OCI-LY7 (cell line): ENCODE results near the gene ARHGAP24. TPM values are rescaled to one million over a fixed set of nuclear protein-coding genes. Genes with fewer than 3 reads are reported as not detected.

ENCODE experiments used
- BruUV-seq: library from RNA; stranded (reverse); fragments of 400-500 nt; replicated peaks from 2 replicates; lab custom pipeline; 2021; lab: Mats Ljungman, UMichigan
- CTCF ChIA-PET: fragments of 300-600 bp; sonication (Branson Sonifier 250); formaldehyde crosslinking; loops from one replicate; lab custom pipeline; 2022; ENCODE audit warnings: antibody characterized with exemption; ENCODE audit not compliant: unreplicated experiment; lab: Charles Lee
- POLR2A ChIA-PET: fragments of 300-600 bp; sonication (Branson Sonifier 250); formaldehyde crosslinking; loops from one replicate; lab custom pipeline; 2022; ENCODE audit warnings: antibody characterized with exemption; lab: Charles Lee
- DNase-seq: peaks from one replicate; pipeline ENCODE4 v3.0.0-alpha.2; 2015; ENCODE audit warnings: low spot score
- H2AFZ ChIP-seq: fragments of 200-600 bp; sonication (generic), shearing (Covaris generic); 2 replicates; pipeline ENCODE4 v1.6.1; 2014; ENCODE audit warnings: mild to moderate bottlenecking, antibody characterized with exemption, low read length, moderate library complexity
- H3K27ac ChIP-seq: fragments of 200-600 bp; sonication (generic); 2 replicates; pipeline ENCODE4 v1.5.1; 2014; ENCODE audit warnings: mixed run types, low read depth, mild to moderate bottlenecking, moderate library complexity, low read length, inconsistent platforms; ENCODE audit not compliant: poor library complexity, severe bottlenecking
- H3K36me3 ChIP-seq: fragments of 200-600 bp; sonication (generic); 2 replicates; pipeline ENCODE4 v1.6.1; 2014; ENCODE audit warnings: mild to moderate bottlenecking, antibody characterized with exemption, low read length, moderate library complexity, mixed read lengths; ENCODE audit not compliant: insufficient read depth
- H3K4me1 ChIP-seq: fragments of 200-600 bp; sonication (generic); 2 replicates; pipeline ENCODE4 v1.5.1; 2014; ENCODE audit warnings: mild to moderate bottlenecking, low read length; ENCODE audit not compliant: insufficient read depth, poor library complexity, severe bottlenecking
- H3K4me2 ChIP-seq: fragments of 200-600 bp; sonication (generic); 2 replicates; pipeline ENCODE4 v1.6.1; 2014; ENCODE audit warnings: mild to moderate bottlenecking, low read length
- H3K4me3 ChIP-seq: fragments of 200-600 bp; sonication (generic); 2 replicates; pipeline ENCODE4 v1.5.1; 2014; ENCODE audit warnings: mild to moderate bottlenecking, low read depth, low read length; ENCODE audit not compliant: poor library complexity, severe bottlenecking
- H3K79me2 ChIP-seq: fragments of 200-600 bp; sonication (generic); 2 replicates; pipeline ENCODE4 v1.6.1; 2016; ENCODE audit warnings: low read depth, mild to moderate bottlenecking, low read length, moderate library complexity, mixed read lengths; ENCODE audit not compliant: insufficient read depth
- H3K9me2 ChIP-seq: fragments of 200-600 bp; sonication (generic); 2 replicates; pipeline ENCODE4 v1.6.1; 2016; ENCODE audit warnings: mild to moderate bottlenecking, low read length, mixed read lengths; ENCODE audit not compliant: insufficient read depth
- H3K9me3 ChIP-seq: fragments of 200-600 bp; sonication (generic); 2 replicates; pipeline ENCODE4 v1.6.1; 2014; ENCODE audit warnings: mild to moderate bottlenecking, mixed run types, low read length, mixed read lengths
- H4K20me1 ChIP-seq: fragments of 200-600 bp; sonication (generic); 2 replicates; pipeline ENCODE4 v1.6.1; 2014; ENCODE audit warnings: mild to moderate bottlenecking, antibody characterized with exemption, low read length, moderate library complexity, mixed read lengths; ENCODE audit not compliant: insufficient read depth
- EZH2phosphoT487 ChIP-seq: fragments of 200-600 bp; sonication (generic); IDR thresholded peaks from 2 replicates; pipeline ENCODE4 v1.6.1; 2018; ENCODE audit warnings: low read depth, borderline replicate concordance, mild to moderate bottlenecking, mixed run types, antibody characterized with exemption, low read length, moderate library complexity, mixed read lengths
- intact Hi-C: fragments of 100-400 bp; cut with micrococcal nuclease; formaldehyde crosslinking; loops from one replicate; pipeline ENCODE4 v1.10.0; 2022; ENCODE audit not compliant: unreplicated experiment
- total RNA-seq, 2 experiments: library from RNA; depleted of rRNA in 1 of 2; stranded (reverse); fragments of >200 nt in 1 of 2; shearing (Covaris generic) in 1 of 2; gene quantifications; 2 replicates each; pipeline ENCODE4 v1.2.3, GENCODE V29; 2014 to 2022
- TF ChIP-seq, protein P1 (sequence below): fragments of 200-600 bp; sonication (generic); conservative IDR thresholded peaks from 2 replicates; pipeline ENCODE4 v1.5.1; 2014; ENCODE audit warnings: mild to moderate bottlenecking, antibody characterized with exemption, low read length, moderate library complexity, mixed read lengths

ARHGAP24 gene
- total RNA-seq, 2 experiments from 2014 or later, result 0.88 to 4.4 TPM

DNA sequence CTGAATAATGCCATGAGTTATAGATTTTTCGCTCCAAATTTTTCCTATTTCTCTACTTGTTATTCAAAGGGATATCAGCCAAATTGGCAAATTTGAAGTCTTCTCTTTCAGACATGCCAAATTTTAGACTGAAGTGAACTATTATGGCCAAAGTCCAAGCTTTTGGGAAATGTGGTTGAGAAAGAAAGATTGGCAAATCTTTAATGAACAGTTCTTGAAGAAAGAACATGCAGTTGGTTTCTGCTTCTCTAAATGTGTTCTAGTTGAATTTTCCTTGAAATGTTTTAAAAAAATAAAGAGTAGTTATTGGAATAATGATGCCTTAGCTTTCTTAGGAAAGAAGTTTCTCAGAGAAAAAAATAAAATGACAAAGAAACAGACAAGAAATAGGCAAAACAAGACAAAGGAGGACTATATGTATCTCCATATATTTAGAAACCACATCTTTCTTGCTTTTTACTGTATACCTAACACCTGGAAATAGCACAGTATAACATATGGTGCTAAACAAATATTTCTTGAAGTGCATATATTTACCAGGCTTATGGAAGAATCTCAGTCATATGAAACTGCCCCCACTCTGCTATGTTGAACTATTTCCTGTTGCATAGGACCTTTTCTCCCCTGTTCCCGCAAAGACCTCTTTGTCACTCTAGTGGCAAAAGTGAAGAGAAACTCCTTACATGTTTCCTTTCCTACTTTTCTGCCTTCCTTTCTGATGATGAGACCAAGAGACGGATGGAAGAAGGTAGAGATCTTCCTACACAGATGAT, 250.0 kb downstream of the ARHGAP24 start:
- peak; percentile 49 for DNase-seq
- BruUV-seq, result no TSS peak
- H3K27ac ChIP-seq, result peak overlapping the region; percentile 83
- intact Hi-C loops, result loop anchor here (1.0 kb wide), 1 partner anchor 23 kb away; no protein-coding TSS in a partner anchor
- H2AFZ ChIP-seq, result peak overlapping the region; percentile 90
- no peak for TF ChIP-seq EZH2phosphoT487
- TF ChIP-seq, protein P1, sequence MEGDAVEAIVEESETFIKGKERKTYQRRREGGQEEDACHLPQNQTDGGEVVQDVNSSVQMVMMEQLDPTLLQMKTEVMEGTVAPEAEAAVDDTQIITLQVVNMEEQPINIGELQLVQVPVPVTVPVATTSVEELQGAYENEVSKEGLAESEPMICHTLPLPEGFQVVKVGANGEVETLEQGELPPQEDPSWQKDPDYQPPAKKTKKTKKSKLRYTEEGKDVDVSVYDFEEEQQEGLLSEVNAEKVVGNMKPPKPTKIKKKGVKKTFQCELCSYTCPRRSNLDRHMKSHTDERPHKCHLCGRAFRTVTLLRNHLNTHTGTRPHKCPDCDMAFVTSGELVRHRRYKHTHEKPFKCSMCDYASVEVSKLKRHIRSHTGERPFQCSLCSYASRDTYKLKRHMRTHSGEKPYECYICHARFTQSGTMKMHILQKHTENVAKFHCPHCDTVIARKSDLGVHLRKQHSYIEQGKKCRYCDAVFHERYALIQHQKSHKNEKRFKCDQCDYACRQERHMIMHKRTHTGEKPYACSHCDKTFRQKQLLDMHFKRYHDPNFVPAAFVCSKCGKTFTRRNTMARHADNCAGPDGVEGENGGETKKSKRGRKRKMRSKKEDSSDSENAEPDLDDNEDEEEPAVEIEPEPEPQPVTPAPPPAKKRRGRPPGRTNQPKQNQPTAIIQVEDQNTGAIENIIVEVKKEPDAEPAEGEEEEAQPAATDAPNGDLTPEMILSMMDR, result no peak
- POLR2A ChIA-PET, result interaction anchor here (0.6 to 2.9 kb wide), 11 partner anchors 8 to 250 kb away, joined by 3 to 16 read pairs (median 5); partner anchors contain the start of gene ARHGAP24
- peak overlapping the region; percentile 39 for H3K4me3 ChIP-seq
- no peaks in the 10 kb centered on the region for H3K36me3 ChIP-seq
- H4K20me1 ChIP-seq, result no peaks in the 10 kb centered on the region
- H3K4me1 ChIP-seq, result peaks cover 24% of the 10 kb centered on the region
- no peaks in the 10 kb centered on the region for H3K9me2 ChIP-seq
- H3K9me3 ChIP-seq, result no peaks in the 10 kb centered on the region
- CTCF ChIA-PET, result no interaction called here
- peak overlapping the region; percentile 66 for H3K4me2 ChIP-seq
- no peaks in the 10 kb centered on the region for H3K79me2 ChIP-seq

DNA sequence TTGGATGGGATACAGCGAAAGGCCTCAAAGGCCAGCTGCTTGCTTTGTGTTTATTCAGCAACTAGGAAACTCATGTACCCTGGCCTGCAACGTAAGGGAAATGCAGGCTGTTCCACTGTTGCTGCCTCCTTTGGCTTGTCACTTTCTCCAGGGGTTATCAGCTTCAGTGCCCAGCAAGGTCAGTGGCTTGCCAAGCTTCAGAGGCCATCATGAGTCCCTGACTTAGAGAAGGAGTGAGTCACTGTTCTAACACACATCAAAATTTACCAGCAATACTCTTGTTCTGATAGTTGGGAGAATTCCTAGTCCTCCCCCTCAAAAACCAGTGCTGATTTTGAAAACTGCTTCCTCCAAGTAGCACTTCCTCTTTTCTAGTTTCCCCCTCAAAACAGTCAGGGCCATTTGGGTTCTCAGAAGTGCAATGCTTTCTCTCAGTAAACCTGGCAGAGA, 250.8 kb downstream of the ARHGAP24 start:
- Histone ChIP-seq H3K4me1 (peaks cover 24% of the 10 kb centered on the region), H3K9me2 (no peaks in the 10 kb centered on the region), H2AFZ (peak overlapping the region; percentile 90), H3K27ac (peak overlapping the region; percentile 83), H3K36me3 (no peaks in the 10 kb centered on the region), H3K4me3 (peak overlapping the region; percentile 39), H3K79me2 (no peaks in the 10 kb centered on the region), H4K20me1 (no peaks in the 10 kb centered on the region), H3K4me2 (peak overlapping the region; percentile 66), H3K9me3 (no peaks in the 10 kb centered on the region)
- ChIA-PET CTCF (interaction anchor here (1.0 kb wide), 1 partner anchor 237 kb away, joined by 3 read pairs; no protein-coding TSS in a partner anchor), POLR2A (interaction anchor here (0.6 to 2.9 kb wide), 19 partner anchors 8 to 277 kb away, joined by 3 to 16 read pairs (median 4); partner anchors contain the start of gene ARHGAP24)
- TF ChIP-seq EZH2phosphoT487, result no peak
- TF ChIP-seq, protein P1, result no peak
- intact Hi-C loops, result loop anchor here (1.0 kb wide), 1 partner anchor 23 kb away; no protein-coding TSS in a partner anchor
- peak; percentile 85 for DNase-seq
- BruUV-seq, result no TSS peak
